Naive thymus-derived CD8-positive, alpha-beta T cell (primary cell): Measurements from ENCODE around the gene PROSER3. TPM values are rescaled to one million over a fixed set of nuclear protein-coding genes. Genes with fewer than 3 reads are reported as not detected.
A peak's percentile ranks its signal among the peaks of the same experiment; 100 is the strongest.

ENCODE experiments used
- ATAC-seq, 2 donors: fragments of 150-1000 bp; cut with Tn5 transposase in 1 of 2; sonication (Bioruptor Pico), chemical (Tn5 transposase) in 1 of 2; 1 replicate in 1 of 2; 2 replicates in 1 of 2; pipeline ENCODE4 v1.10.0; 2021; ENCODE audit warnings: mild to moderate bottlenecking in 2 of 2, moderate library complexity in 2 of 2
- POLR2A ChIA-PET: fragments of 350-600 bp; sonication (Branson Sonifier 250); formaldehyde crosslinking; loops from one replicate; lab custom pipeline; 2021; ENCODE audit warnings: antibody characterized with exemption; lab: Charles Lee
- DNase-seq, 10 donors: peaks; one replicate each; pipeline versions ENCODE4 v3.0.0 to v3.0.0-alpha.2; 2020 to 2022
- H3K27ac Mint-ChIP-seq, 10 donors: one replicate each; pipeline ENCODE4 v1.8.0; 2020 to 2022; ENCODE audit warnings: mild to moderate bottlenecking in 10 of 10, mixed read lengths in 10 of 10, moderate library complexity in 4 of 10, inconsistent platforms in 1 of 10
- H3K27me3 Mint-ChIP-seq, 5 donors: one replicate each; pipeline ENCODE4 v1.8.0; 2021 to 2022; ENCODE audit warnings: mixed read lengths in 5 of 5
- H3K36me3 Mint-ChIP-seq, 3 donors: one replicate each; pipeline ENCODE4 v1.8.0; 2020 to 2022; ENCODE audit warnings: mixed read lengths in 3 of 3, mild to moderate bottlenecking in 2 of 3, inconsistent platforms in 1 of 3
- H3K4me1 Mint-ChIP-seq, 4 donors: one replicate each; pipeline ENCODE4 v1.8.0; 2021 to 2022; ENCODE audit warnings: mixed read lengths in 4 of 4
- H3K4me3 Mint-ChIP-seq, 10 donors: one replicate each; pipeline ENCODE4 v1.8.0; 2020 to 2022; ENCODE audit warnings: mild to moderate bottlenecking in 10 of 10, mixed read lengths in 10 of 10, moderate library complexity in 6 of 10, inconsistent platforms in 1 of 10
- H3K9me3 Mint-ChIP-seq, 9 donors: one replicate each; pipeline ENCODE4 v1.8.0; 2020 to 2022; ENCODE audit warnings: mixed read lengths in 9 of 9, mild to moderate bottlenecking in 3 of 9, inconsistent platforms in 1 of 9, moderate library complexity in 1 of 9
- polyA plus RNA-seq, 3 donors: library from polyadenylated mRNA; unstranded; fragments of 300-500 nt; fragmentation: Illumina TruSeq; gene quantifications; one replicate each; pipeline ENCODE4 v1.2.3, GENCODE V29; 2021
- total RNA-seq, 8 experiments: library from RNA in 2 of 8; stranded (reverse) in 2 of 8; gene quantifications; one replicate each; pipeline ENCODE4 v1.2.3 and lab custom pipeline; 2021 to 2026

PROSER3 gene
- 10 to 100 TPM; 42.0 to 43.5 TPM for total RNA-seq
- polyA plus RNA-seq: 1 to 10 TPM; 3.4 to 7.4 (median 5.8) TPM
- 9.8 to 18.8 (median 14.8) reads per million in 6 experiments for total RNA-seq (lab: John Stamatoyannopoulos, UW)

GRCh38 chr19:35757749-35758608, at the start of gene PROSER3:
PROSER3 (plus strand) TSS chr19:35758176; CDS start chr19:35758216, 40 bp downstream.
- H3K4me1 Mint-ChIP-seq: peaks cover 18 to 41% (median 40%) of the 10 kb centered on the region in 4 donors
- H3K4me3 Mint-ChIP-seq: peak within 1 kb of the TSS; percentile 90 to 99 (median 98)
- H3K9me3 Mint-ChIP-seq: no peaks in the 10 kb centered on the region
- POLR2A ChIA-PET: interaction anchor here (0.9 to 4.1 kb wide), 7 partner anchors 10 to 55 kb away, joined by 4 to 36 read pairs (median 6); partner anchors contain the start of genes IGFLR1, LIN37, PSENEN and U2AF1L4
- ATAC-seq (peak; percentile 97), DNase-seq (peak; percentile 91 to 100 (median 99))
- H3K27ac Mint-ChIP-seq: peak within 1 kb of the TSS; percentile 93 to 98 (median 96)
- peaks cover 0 to 34% (median 5%) of the 10 kb centered on the region in 3 donors for H3K36me3 Mint-ChIP-seq
- H3K27me3 Mint-ChIP-seq: peaks cover 2 to 12% (median 9%) of the 10 kb centered on the region in 5 donors

DNA sequence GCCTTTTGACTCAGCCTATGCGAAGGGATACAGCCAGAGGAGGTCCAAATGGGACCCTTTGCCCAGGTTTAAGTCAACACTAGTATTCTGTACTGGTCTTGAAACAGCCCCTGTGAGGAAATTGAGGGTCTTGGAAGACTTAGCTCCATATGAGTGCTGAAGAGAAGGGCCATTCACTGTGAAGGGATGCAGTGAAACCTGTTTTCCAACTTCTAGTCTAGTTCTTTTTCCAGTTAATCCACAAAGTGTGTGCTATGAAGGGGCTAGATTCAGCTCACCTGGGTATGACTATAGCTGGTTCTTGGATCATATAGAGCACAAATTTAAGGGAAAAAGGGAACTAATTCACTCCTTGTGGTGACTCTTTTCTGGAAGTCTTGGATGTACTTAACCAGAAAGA, 49.6 kb upstream of the PROSER3 start:
- no peak overlapping the region for H3K4me3 Mint-ChIP-seq
- no peaks in the 10 kb centered on the region for H3K27me3 Mint-ChIP-seq
- no peaks in the 10 kb centered on the region for H3K36me3 Mint-ChIP-seq
- POLR2A ChIA-PET: no interaction called here
- H3K9me3 Mint-ChIP-seq: no peaks in the 10 kb centered on the region
- ATAC-seq (no peak), DNase-seq (no peak)
- H3K4me1 Mint-ChIP-seq: peaks cover 15 to 28% (median 21%) of the 10 kb centered on the region in 4 donors
- no peak overlapping the region for H3K27ac Mint-ChIP-seq

GRCh38 chr19:35710784-35711723, 46.9 kb upstream of the PROSER3 start:
- DNase-seq (no peak), ATAC-seq (no peak)
- POLR2A ChIA-PET: interaction anchor here (0.5 to 4.9 kb wide), 2 partner anchors 8 to 13 kb away, joined by 3 to 24 read pairs; no protein-coding TSS in a partner anchor
- Mint-ChIP-seq H3K27me3 (no peaks in the 10 kb centered on the region), H3K36me3 (no peaks in the 10 kb centered on the region), H3K27ac (peak overlapping the region in 6 of 10 donors; percentile 0 to 82 (median 44)), H3K4me3 (peak overlapping the region in 2 of 10 donors; percentile 26 to 43), H3K9me3 (no peaks in the 10 kb centered on the region), H3K4me1 (peaks cover 33 to 53% (median 44%) of the 10 kb centered on the region in 4 donors)

DNA sequence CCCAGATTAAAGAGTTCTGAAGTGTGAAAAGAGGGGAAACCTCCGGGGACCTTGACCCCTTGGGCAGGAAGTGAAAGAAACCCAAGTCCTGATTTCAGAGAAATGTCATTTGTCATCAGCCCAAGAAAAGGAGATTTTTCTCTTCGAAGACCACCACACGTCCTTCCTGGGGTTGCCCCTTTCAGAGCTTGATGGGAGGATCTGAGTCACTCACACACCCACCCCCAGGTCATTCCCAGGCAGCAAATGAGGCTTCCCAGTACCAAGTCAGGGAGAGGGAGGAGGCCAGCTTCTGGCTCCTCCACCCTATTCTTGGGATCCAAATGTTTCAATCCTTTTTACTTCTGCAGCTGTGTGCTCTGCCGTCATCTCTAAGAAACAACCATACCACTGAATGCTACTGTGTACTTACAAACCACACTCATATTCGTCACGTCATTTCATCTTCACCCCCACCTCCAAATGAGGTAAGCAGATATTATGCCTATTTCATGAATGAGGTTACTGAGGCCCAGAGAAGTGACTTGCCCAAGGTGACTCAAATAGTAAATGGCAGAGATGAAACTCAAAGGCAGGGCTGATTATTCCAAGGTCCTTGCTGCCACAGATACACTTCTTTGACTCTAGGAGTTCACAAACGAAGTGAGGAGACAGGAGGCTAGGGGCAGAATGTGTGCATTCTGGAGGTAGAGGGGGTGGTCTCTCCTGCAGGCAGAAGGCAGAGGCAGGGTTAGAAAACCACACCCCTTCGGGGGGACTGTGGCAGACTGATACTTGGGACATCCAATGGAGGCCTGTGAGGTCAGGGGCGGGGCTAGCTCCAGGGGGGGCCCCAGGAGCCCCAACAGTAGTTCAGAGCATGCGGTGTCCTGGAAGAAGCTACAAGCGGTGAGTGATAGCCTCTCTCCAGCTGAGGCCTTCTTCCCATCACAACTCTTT, 45.1 kb upstream of the PROSER3 start:
- DNase-seq (peak in 6 of 10 donors; percentile 44 to 56 (median 52)), ATAC-seq (peak in 1 of 2 donors; percentile 26)
- Mint-ChIP-seq H3K9me3 (no peaks in the 10 kb centered on the region), H3K36me3 (no peaks in the 10 kb centered on the region), H3K27me3 (no peaks in the 10 kb centered on the region), H3K27ac (peak overlapping the region; percentile 73 to 96 (median 92)), H3K4me3 (peak overlapping the region; percentile 23 to 81 (median 71)), H3K4me1 (peaks cover 40 to 61% (median 55%) of the 10 kb centered on the region in 4 donors)
- POLR2A ChIA-PET: interaction anchor here (0.6 to 4.9 kb wide), 5 partner anchors 10 to 28 kb away, joined by 3 to 24 read pairs (median 8); no protein-coding TSS in a partner anchor

DNA sequence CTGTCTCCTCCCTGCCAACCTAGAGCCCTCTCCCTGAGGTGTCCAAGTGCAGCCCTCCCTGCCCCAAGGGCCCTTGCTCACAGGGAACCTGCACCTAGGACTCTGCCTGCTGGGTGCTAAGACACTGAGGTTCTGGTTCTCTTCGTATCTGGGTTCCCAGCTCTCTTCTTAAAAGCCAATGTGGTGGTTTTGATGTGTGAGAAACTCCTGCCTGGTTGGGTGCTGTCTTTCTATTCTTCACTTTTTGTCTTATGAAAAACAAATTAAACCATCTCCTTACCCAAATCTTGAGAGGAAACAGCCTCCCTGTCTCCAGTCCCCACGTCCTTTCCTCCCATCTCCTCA, 44.5 kb upstream of the PROSER3 start:
- Mint-ChIP-seq H3K27me3 (no peaks in the 10 kb centered on the region), H3K4me3 (peak overlapping the region; percentile 44 to 81 (median 68)), H3K36me3 (no peaks in the 10 kb centered on the region), H3K9me3 (no peaks in the 10 kb centered on the region), H3K4me1 (peaks cover 40 to 62% (median 55%) of the 10 kb centered on the region in 4 donors), H3K27ac (peak overlapping the region; percentile 50 to 96 (median 92))
- ATAC-seq: peak in 1 of 2 donors; percentile 6
- POLR2A ChIA-PET: interaction anchor here (1.0 to 4.9 kb wide), 3 partner anchors 11 to 23 kb away, joined by 3 to 24 read pairs (median 13); no protein-coding TSS in a partner anchor
- DNase-seq: peak in 2 of 10 donors; percentile 23 to 59

GRCh38 chr19:35713904-35714495, 44.0 kb upstream of the PROSER3 start:
- H3K4me3 Mint-ChIP-seq: peak overlapping the region; percentile 44 to 81 (median 68)
- H3K36me3 Mint-ChIP-seq: no peaks in the 10 kb centered on the region
- peaks cover 40 to 67% (median 59%) of the 10 kb centered on the region in 4 donors for H3K4me1 Mint-ChIP-seq
- ATAC-seq: no peak
- no peaks in the 10 kb centered on the region for H3K9me3 Mint-ChIP-seq
- H3K27me3 Mint-ChIP-seq: no peaks in the 10 kb centered on the region
- no peak for DNase-seq
- peak overlapping the region; percentile 29 to 96 (median 86) for H3K27ac Mint-ChIP-seq
- POLR2A ChIA-PET: interaction anchor here (3.3 to 4.9 kb wide), 2 partner anchors 11 to 19 kb away, joined by 13 to 24 read pairs; no protein-coding TSS in a partner anchor

GRCh38 chr19:35714601-35715354, 43.2 kb upstream of the PROSER3 start:
- DNase-seq (no peak), ATAC-seq (no peak)
- H3K4me1 Mint-ChIP-seq: peaks cover 42 to 74% (median 66%) of the 10 kb centered on the region in 4 donors
- POLR2A ChIA-PET: interaction anchor here (1.4 to 4.9 kb wide), 3 partner anchors 12 to 20 kb away, joined by 3 to 24 read pairs (median 13); no protein-coding TSS in a partner anchor
- H3K27ac Mint-ChIP-seq: peak overlapping the region in 9 of 10 donors; percentile 3 to 93 (median 58)
- H3K9me3 Mint-ChIP-seq: no peaks in the 10 kb centered on the region
- peak overlapping the region in 9 of 10 donors; percentile 9 to 81 (median 56) for H3K4me3 Mint-ChIP-seq
- no peaks in the 10 kb centered on the region for H3K36me3 Mint-ChIP-seq
- H3K27me3 Mint-ChIP-seq: no peaks in the 10 kb centered on the region

GRCh38 chr19:35715355-35715809, 42.6 kb upstream of the PROSER3 start:
- ATAC-seq: no peak
- Mint-ChIP-seq H3K4me1 (peaks cover 45 to 78% (median 70%) of the 10 kb centered on the region in 4 donors), H3K36me3 (peaks cover 0 to 4% (median 0%) of the 10 kb centered on the region in 3 donors), H3K9me3 (no peaks in the 10 kb centered on the region), H3K27ac (peak overlapping the region in 5 of 10 donors; percentile 56 to 97 (median 95)), H3K4me3 (peak overlapping the region in 5 of 10 donors; percentile 92 to 99 (median 94)), H3K27me3 (no peaks in the 10 kb centered on the region)
- POLR2A ChIA-PET: interaction anchor here (1.0 to 4.9 kb wide), 4 partner anchors 13 to 25 kb away, joined by 3 to 24 read pairs (median 8); no protein-coding TSS in a partner anchor
- no peak for DNase-seq

DNA sequence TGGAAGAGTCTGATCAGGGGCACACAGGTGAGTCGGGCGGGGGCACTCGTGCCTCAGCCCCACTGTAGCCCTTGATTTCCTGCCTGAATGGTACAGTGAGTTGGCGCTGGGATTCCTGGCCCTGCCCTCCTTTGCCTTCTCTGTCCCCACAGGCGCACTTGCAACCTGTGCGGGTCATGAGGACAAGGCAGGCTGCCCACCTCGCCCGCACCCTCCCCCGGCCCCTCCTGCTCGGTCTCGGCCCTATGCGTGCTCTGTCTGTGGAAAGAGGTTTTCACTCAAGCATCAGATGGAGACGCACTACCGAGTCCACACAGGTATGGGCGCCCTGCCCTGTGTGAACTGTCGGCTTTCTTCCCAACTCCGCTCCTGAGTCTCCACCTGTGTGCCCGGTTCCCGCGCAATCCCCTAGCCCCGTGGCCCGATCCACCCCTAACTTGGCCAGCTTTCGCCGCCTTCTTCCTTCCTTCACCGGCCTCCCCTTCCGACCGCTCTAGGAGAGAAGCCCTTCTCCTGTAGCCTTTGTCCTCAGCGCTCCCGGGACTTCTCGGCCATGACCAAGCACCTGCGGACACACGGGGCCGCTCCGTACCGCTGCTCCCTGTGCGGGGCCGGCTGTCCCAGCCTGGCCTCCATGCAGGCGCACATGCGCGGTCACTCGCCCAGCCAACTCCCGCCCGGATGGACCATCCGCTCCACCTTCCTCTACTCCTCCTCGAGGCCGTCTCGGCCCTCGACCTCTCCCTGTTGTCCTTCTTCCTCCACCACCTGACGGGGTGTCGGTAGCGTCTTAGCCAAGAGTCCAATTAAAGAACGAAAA, 41.8 kb upstream of the PROSER3 start:
- no peak for ATAC-seq
- Mint-ChIP-seq H3K27ac (peak overlapping the region; percentile 89 to 97 (median 94)), H3K27me3 (no peaks in the 10 kb centered on the region), H3K4me1 (peaks cover 42 to 77% (median 65%) of the 10 kb centered on the region in 4 donors), H3K4me3 (peak overlapping the region; percentile 89 to 99 (median 94)), H3K36me3 (peaks cover 0 to 9% (median 0%) of the 10 kb centered on the region in 3 donors), H3K9me3 (no peaks in the 10 kb centered on the region)
- DNase-seq: peak in 3 of 10 donors; percentile 22 to 32 (median 27)
- POLR2A ChIA-PET: interaction anchor here (1.0 to 4.9 kb wide), 4 partner anchors 14 to 24 kb away, joined by 3 to 24 read pairs (median 8); no protein-coding TSS in a partner anchor
